Loucy (cell line): ENCODE data around the gene PTPRK.

Experiments
- EZH2phosphoT487 ChIP-seq: fragments of 200-600 bp; IDR thresholded peaks from 2 replicates; pipeline ENCODE4 v1.6.1; 2018; ENCODE audit warnings: antibody characterized with exemption, mild to moderate bottlenecking, moderate library complexity, borderline replicate concordance
- TF ChIP-seq, protein P1 (sequence below): fragments of 200-600 bp; sonication (generic); conservative IDR thresholded peaks from 2 replicates; pipeline ENCODE4 v1.5.1; 2014; ENCODE audit warnings: mild to moderate bottlenecking, antibody characterized with exemption, low read length

DNA sequence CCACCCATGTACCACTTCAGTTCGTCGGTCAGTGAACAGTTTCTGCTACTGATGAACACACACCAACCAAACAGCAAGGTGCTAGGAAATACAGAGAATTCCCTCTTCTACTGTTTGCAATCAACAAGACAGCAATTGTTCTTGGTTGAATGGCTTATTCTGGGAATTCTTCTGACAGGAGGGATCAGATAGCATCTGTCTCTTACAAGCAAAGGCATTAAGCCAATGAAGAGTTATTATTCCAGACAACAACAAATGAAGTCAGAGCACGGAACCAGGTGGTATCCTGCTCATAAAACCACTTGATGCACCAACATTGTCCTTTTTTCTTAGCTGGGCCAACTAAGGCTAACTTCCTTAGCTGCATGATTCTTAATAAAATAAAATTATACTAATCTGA lies 37.8 kb downstream of the PTPRK start:
- TF ChIP-seq, protein P1, sequence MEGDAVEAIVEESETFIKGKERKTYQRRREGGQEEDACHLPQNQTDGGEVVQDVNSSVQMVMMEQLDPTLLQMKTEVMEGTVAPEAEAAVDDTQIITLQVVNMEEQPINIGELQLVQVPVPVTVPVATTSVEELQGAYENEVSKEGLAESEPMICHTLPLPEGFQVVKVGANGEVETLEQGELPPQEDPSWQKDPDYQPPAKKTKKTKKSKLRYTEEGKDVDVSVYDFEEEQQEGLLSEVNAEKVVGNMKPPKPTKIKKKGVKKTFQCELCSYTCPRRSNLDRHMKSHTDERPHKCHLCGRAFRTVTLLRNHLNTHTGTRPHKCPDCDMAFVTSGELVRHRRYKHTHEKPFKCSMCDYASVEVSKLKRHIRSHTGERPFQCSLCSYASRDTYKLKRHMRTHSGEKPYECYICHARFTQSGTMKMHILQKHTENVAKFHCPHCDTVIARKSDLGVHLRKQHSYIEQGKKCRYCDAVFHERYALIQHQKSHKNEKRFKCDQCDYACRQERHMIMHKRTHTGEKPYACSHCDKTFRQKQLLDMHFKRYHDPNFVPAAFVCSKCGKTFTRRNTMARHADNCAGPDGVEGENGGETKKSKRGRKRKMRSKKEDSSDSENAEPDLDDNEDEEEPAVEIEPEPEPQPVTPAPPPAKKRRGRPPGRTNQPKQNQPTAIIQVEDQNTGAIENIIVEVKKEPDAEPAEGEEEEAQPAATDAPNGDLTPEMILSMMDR: no peak
- TF ChIP-seq EZH2phosphoT487: no peak
